ENCODE results near the gene MTMR2.
A peak's percentile ranks its signal among the peaks of the same experiment; 100 is the strongest.
"Not testable (repeated sequence)": the region's sequence is repeated elsewhere in the genome, so short reads cannot be mapped to it uniquely, and the experiment has no call there.

Gene MTMR2

GRCh38 chr11:95884376-95884775 is 39.5 kb downstream of the MTMR2 start:
- peak; percentile 60 for DNase-seq (ENCODE audit: low spot score)

- DNase-seq (ENCODE audit: low spot score) = no peak
Observed at GRCh38 chr11:95883381-95883780, 40.5 kb downstream of the MTMR2 start.

DNA sequence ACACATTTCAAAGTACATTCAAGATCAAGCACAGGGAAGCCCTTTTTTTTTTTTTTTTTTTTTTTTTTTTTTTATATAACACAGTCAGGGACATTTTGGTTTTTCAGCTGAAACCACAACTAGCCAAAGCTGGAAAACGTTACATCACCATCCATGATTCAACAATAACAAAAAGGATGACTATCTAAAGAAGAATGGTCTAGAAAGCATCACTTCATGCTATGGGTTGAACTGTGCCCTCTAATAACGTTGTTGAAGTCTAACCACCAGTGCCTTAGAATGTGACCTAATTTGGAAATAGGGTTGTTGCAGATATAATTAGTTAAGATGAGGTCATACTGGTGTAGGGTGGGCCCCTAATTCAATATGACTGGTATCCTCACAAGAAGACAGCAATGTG is 46.6 kb downstream of the MTMR2 start:
- peak; percentile 96 for DNase-seq (ENCODE audit: low spot score)

- not testable (repeated sequence) for DNase-seq (ENCODE audit: low spot score)
Observed at GRCh38 chr11:95870877-95871276, 53.0 kb downstream of the MTMR2 start.

DNA sequence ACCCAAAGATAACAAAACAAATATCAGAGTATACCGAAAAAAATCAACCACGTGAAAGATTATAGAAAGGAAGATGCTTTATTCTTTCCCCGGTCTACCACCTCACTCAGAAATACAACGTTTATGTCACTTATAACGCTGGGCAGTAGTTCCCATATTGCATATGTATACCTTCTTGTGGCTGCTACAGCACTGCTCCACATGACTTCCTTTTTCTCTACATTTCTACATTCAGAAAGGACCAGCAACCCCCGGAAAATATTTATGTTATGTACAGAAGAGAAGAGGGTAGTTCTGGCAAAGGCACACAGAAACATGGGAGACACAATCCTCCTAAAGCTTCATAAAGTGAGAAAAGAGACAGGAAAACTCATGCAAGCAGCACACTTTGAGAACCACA is 56.8 kb downstream of the MTMR2 start:
- no peak for DNase-seq (ENCODE audit: low spot score)

DNA sequence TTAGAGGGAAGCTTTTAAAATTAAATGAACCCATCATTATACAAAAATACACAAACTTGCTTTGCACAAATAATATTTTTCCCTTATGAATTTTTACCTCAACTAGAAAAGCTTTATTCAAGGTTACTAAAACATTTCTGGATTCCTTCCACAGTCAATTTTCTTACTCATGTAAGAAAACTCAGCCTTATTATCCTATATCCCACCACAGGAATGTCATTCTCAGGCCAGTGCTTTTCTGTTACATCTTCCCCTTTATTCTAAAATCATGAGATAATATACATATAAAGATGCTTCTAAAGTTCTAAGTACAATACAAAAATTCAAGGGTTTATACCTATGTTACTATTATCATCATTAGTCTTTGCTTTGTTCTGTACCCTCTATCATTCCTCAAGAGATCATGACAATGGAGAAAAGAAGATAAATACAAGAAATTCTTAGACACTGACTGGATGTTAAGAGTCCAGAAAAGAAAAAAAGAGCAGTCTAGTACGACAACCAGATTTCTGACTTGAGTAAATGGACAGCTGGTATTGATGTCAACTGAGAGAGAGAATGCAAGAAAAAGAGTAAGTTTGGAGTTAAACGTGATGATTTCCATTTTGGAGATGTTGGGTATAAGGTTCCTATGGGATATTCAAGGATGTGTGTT is 60.3 kb downstream of the MTMR2 start:
- DNase-seq (ENCODE audit: low spot score) = peak; percentile 9

GRCh38 chr11:95860024-95860423 is 63.9 kb downstream of the MTMR2 start:
- not testable (repeated sequence) for DNase-seq (ENCODE audit: low spot score)

GRCh38 chr11:95854362-95854761 is 69.5 kb downstream of the MTMR2 start:
- DNase-seq (ENCODE audit: low spot score) = not testable (repeated sequence)

GRCh38 chr11:95853862-95854261 is 70.0 kb downstream of the MTMR2 start:
- DNase-seq (ENCODE audit: low spot score) = no peak

- DNase-seq (ENCODE audit: low spot score) = no peak
Observed at GRCh38 chr11:95853138-95853537, 70.8 kb downstream of the MTMR2 start.

DNA sequence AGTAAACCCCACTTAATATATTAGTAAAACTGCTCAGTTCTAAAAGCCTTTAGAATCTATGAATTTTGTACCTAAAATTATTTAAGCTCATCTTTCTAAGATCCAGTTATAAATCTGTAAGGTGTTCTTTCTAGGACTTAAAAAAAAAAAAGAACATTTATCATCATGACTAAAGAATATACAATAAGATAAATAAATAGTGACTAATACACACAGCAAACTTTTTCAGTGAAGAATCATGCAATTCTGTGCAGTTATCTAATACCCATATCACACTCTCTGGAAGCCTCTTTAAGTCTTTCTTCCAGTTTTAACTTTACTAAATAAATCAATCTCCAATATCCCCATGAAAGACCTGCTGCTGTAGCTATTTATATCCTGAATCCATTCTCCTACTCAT is 73.8 kb downstream of the MTMR2 start:
- DNase-seq (ENCODE audit: low spot score) = no peak

DNA sequence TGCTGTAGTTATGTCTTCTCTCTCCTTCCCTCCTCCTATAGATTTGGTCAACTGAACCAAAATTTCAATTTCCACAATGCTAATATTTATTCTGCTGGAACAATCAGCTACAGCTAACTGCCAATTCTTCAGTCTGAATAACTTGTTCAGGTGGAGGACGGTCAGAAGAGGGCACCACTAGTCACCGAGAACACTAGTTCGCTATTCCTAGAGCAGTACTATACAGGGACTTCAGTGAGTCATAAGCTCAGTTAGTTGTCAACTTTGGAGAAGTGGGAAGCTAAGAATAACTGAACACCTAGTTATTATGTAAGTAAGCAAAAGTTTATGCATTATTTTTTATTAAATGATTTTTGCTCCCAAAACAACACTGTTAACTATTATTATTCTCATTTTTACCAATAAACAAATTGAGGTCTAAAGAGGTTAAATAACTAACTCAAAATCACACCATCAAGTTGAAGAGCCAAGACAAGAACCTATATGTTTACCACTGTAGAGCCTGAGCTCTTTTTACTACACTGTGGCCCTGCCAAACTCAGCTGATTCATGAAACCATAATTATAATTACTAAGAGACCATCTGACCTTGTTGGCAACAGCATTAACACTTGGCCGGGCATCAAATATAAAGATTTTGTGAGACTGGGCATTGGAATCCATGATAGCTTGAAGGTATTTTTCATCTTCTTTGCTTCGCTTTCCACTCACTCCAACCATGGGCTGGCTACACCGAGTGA is 74.7 kb downstream of the MTMR2 start:
- peak; percentile 78 for DNase-seq (ENCODE audit: low spot score)

DNA sequence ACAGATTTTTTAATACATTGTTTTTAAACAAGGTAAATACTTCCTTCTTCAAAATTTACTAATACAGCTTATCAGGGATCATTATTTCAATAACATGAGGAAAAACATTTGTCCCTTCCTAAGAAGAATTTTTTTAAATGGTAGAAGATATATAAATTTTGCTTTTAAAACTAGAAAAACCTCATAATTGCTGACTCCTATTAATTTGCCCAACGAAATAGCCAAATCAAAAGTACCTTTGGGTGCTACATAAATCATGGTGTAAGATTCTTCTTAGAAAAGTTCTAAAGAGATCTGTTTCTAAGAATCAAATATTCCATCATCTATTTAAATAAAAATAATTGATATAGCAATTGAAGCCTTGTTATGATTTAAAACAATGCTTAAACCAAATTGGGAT is 78.7 kb downstream of the MTMR2 start:
- no peak for DNase-seq (ENCODE audit: low spot score)

- DNase-seq (ENCODE audit: low spot score) = peak; percentile 89
Observed at GRCh38 chr11:95835768-95836488, 88.0 kb downstream of the MTMR2 start.

GRCh38 chr11:95835351-95835750 is 88.6 kb downstream of the MTMR2 start:
- no peak for DNase-seq (ENCODE audit: low spot score)

DNA sequence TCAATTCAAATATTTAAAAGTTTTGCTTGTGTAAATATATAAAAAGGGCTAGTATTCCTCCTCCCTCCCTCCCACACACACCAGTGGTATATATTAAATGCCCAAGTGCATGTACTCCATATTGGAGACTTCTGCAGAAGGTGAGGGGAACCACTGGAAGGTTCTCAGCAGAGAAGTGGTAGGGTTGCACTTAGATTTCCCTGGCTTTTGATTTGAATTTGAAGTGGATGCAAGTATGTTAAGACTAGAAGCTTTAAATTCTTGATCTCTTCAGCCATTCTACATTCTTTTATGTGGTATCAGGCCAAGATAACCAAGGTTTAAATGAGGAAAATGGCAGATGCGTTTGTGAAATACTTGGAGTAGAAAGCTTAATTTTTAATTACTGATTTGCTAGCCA is 90.5 kb downstream of the MTMR2 start:
- DNase-seq (ENCODE audit: low spot score) = no peak

GRCh38 chr11:95832763-95833162 is 91.1 kb downstream of the MTMR2 start:
- DNase-seq (ENCODE audit: low spot score) = no peak

GRCh38 chr11:95831198-95831883 is 92.6 kb downstream of the MTMR2 start:
- peak; percentile 80 for DNase-seq (ENCODE audit: low spot score)

DNA sequence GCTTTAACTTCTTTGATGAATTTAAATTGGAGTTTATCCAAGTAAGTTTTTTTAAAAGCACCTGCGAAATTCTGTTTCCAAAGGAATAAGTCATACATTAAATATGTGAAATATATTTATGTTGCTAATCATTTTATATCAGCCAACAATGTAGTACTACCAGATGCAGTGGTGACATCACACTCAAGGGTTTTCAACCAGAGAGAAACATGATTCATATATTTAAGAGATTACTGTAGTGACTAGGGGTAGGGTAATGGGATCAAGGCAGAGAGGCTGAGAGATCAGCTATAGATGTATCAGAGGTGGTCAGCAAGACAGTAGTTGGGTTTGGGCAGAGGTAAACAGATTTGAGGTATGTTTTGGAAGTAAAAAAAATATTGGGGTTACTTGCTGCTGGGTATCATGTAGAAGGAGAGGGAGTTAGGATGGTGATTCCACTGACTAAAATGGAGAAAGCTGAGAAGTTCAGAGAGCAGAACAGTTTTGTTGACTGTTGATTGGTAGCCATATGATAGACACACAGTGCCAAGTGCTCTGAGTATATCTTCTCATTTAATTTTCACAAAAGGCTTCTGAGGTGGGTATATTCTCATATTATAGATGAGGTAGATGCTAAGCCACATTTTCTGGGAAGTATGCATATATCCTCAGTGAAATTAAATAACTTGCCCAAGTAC is 94.2 kb downstream of the MTMR2 start:
- DNase-seq (ENCODE audit: low spot score) = peak; percentile 23

- no peak for DNase-seq (ENCODE audit: low spot score)
Observed at GRCh38 chr11:95827696-95828095, 96.2 kb downstream of the MTMR2 start.

GRCh38 chr11:95821640-95822039 is 102.3 kb downstream of the MTMR2 start:
- peak; percentile 18 for DNase-seq (ENCODE audit: low spot score)

DNA sequence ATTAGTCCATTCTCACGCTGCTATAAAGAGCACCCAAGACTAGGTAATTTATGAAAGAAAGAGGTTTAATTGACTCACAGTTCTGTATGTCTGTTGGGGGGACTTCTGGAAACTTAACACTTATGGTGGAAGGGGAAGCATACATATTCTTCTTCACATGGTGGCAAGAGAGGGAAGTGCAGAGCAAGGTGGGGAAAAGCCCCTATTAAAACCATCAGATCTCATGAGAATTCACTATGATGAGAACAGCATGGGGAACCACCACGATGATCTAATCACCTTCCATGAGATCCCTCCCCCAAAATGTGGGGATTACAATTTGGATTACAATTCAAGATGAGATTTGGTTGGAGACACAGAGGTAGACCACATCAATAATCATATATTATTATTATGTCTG is 107.9 kb downstream of the MTMR2 start:
- no peak for DNase-seq (ENCODE audit: low spot score)

All from kidney tubule cell (primary cell).